Upper lobe of left lung (tissue), 4 donors: ENCODE results near the gene FOXO3.

Experiments
- CTCF ChIP-seq, 6 experiments: fragments of 450-650 bp in 4 of 6; fragments of 200-600 bp in 2 of 6; sonication (generic) in 2 of 6; IDR thresholded peaks; one replicate each; pipeline ENCODE4 v1.5.1; 2016 to 2019; ENCODE audit warnings: antibody characterized with exemption in 6 of 6
- EP300 ChIP-seq, 4 donors: sonication (generic); formaldehyde crosslinking; IDR thresholded peaks; one replicate each; pipeline ENCODE4 v1.5.1; 2017; ENCODE audit warnings: antibody characterized with exemption in 4 of 4, control low read depth in 2 of 4
- POLR2A ChIP-seq, 4 donors: fragments of 450-650 bp; IDR thresholded peaks; one replicate each; pipeline ENCODE4 v1.5.1; 2016 to 2017; ENCODE audit warnings: antibody characterized with exemption in 4 of 4, mild to moderate bottlenecking in 2 of 4
- POLR2AphosphoS5 ChIP-seq, 2 donors: sonication (generic); formaldehyde crosslinking; IDR thresholded peaks; one replicate each; pipeline ENCODE4 v1.5.1; 2017; ENCODE audit warnings: antibody characterized with exemption in 2 of 2

- TF ChIP-seq CTCF (IDR thresholded peaks at IDR 0.05) (no peak), POLR2A (IDR thresholded peaks at IDR 0.05) (no peak), POLR2AphosphoS5 (IDR thresholded peaks at IDR 0.05) (no peak), EP300 (IDR thresholded peaks at IDR 0.05) (no peak)
Observed at GRCh38 chr6:108549241-108549640, 11.5 kb upstream of the FOXO3 start.
